ENCODE data around the gene DLK1. TPM values are rescaled to one million over a fixed set of nuclear protein-coding genes. Genes with fewer than 3 reads are reported as not detected.
A peak's percentile ranks its signal among the peaks of the same experiment; 100 is the strongest.

Gene DLK1
- total RNA-seq, 1 donor from 2014 or later = not detected

DNA sequence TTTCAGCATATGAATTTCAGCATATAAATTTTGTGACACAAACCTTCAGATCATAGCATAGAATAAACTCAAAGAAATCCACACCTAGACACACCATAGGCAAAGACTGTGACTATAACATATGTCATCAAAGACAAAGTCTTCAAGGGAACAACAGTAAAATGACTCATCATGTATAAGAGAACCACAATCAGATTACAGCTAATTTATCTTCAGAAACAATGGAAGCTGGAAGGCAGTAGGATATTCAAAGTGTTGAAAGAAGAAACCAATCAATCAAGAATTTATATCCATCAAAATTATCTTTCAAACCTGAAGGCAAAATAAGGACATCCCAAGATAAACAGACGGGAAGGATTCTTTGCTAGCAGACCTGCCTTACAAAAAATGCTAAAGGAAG is 29.0 kb downstream of the DLK1 start:
- H3K4me3 ChIP-seq (ENCODE audit: low read depth, low read length) = no peak overlapping the region
- no peaks in the 10 kb centered on the region for H3K27me3 ChIP-seq (ENCODE audit: control insufficient read depth, insufficient read depth, low read length)
- H3K36me3 ChIP-seq (ENCODE audit: control insufficient read depth, insufficient read depth, low read length) = no peaks in the 10 kb centered on the region
- TF ChIP-seq, protein P1, sequence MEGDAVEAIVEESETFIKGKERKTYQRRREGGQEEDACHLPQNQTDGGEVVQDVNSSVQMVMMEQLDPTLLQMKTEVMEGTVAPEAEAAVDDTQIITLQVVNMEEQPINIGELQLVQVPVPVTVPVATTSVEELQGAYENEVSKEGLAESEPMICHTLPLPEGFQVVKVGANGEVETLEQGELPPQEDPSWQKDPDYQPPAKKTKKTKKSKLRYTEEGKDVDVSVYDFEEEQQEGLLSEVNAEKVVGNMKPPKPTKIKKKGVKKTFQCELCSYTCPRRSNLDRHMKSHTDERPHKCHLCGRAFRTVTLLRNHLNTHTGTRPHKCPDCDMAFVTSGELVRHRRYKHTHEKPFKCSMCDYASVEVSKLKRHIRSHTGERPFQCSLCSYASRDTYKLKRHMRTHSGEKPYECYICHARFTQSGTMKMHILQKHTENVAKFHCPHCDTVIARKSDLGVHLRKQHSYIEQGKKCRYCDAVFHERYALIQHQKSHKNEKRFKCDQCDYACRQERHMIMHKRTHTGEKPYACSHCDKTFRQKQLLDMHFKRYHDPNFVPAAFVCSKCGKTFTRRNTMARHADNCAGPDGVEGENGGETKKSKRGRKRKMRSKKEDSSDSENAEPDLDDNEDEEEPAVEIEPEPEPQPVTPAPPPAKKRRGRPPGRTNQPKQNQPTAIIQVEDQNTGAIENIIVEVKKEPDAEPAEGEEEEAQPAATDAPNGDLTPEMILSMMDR (IDR thresholded peaks at IDR 0.05; ENCODE audit: insufficient read depth, low read length, poor library complexity, severe bottlenecking) = no peak
- no peak for DNase-seq (ENCODE audit: low read depth)

DNA sequence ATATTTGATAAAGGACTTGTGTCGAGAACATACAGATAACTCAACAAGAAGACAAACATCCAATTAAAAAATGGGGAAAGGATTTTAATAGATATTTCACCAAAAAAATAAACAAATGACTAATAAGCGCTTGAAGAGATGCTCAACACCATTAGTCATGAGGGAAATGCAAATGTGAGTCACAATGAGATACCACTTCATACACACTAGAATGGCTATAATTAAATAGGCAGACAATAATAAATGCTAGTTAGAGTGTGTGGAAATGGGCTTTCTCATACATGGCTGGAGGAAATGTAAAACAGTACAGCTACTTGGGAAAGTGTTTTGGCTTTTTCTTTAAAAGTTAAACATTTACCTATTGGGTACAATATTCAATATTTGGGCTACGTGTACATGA is 34.8 kb downstream of the DLK1 start:
- H3K4me3 ChIP-seq (ENCODE audit: low read depth, low read length) = no peak overlapping the region
- peak; percentile 49 for DNase-seq (ENCODE audit: low read depth)
- H3K27me3 ChIP-seq (ENCODE audit: control insufficient read depth, insufficient read depth, low read length) = no peaks in the 10 kb centered on the region
- no peaks in the 10 kb centered on the region for H3K36me3 ChIP-seq (ENCODE audit: control insufficient read depth, insufficient read depth, low read length)
- TF ChIP-seq, protein P1 (IDR thresholded peaks at IDR 0.05; ENCODE audit: insufficient read depth, low read length, poor library complexity, severe bottlenecking) = no peak

DNA sequence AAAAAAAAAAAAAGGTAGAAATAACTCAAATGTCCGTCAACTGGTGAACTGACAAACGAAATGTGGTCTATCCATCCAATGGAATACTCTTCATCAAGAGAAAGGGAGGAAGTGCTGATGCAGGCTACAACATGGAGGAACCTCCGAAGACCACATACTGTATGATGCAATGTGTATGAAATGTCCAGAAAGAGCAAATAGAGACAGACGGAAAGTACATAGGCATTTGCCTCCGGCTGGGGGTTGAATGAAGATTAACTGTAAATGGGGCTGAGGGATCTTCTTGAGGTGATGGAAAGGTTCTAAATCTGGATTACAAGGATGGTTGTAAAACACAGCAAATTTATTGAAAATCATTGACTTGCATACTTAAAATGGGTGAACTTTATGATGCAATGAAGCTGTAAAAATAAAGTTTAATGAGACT is 35.4 kb downstream of the DLK1 start:
- no peak for DNase-seq (ENCODE audit: low read depth)
- TF ChIP-seq, protein P1 (IDR thresholded peaks at IDR 0.05; ENCODE audit: insufficient read depth, low read length, poor library complexity, severe bottlenecking) = no peak

DNA sequence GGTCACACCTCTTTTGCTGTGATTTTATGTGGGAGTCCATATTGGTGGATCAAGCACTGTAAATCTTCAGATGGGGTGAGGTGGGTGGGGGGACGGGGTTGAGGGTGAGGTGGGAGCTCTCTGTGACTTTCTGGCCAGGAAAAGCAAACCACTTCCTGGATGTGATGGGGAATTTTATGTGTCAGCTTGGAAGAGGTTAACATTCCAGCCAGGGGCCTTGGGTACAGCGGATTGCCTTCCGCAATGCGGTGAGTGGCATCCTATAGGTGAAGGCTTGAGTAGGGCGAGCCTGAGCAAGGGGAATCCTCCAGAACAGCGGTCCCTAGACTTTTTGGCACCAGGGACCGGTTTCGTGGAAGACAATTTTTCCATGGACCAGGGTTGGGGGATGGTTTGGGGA is 36.2 kb downstream of the DLK1 start:
- H3K36me3 ChIP-seq (ENCODE audit: control insufficient read depth, insufficient read depth, low read length) = no peaks in the 10 kb centered on the region
- DNase-seq (ENCODE audit: low read depth) = no peak
- H3K27me3 ChIP-seq (ENCODE audit: control insufficient read depth, insufficient read depth, low read length) = peaks cover 2% of the 10 kb centered on the region
- TF ChIP-seq, protein P1 (IDR thresholded peaks at IDR 0.05; ENCODE audit: insufficient read depth, low read length, poor library complexity, severe bottlenecking) = no peak
- no peak overlapping the region for H3K4me3 ChIP-seq (ENCODE audit: low read depth, low read length)

More for the DNA sequence above, 35.4 kb downstream of the DLK1 start:
- H3K36me3 ChIP-seq (ENCODE audit: control insufficient read depth, insufficient read depth, low read length) = no peaks in the 10 kb centered on the region
- no peaks in the 10 kb centered on the region for H3K27me3 ChIP-seq (ENCODE audit: control insufficient read depth, insufficient read depth, low read length)
- no peak overlapping the region for H3K4me3 ChIP-seq (ENCODE audit: low read depth, low read length)

DNA sequence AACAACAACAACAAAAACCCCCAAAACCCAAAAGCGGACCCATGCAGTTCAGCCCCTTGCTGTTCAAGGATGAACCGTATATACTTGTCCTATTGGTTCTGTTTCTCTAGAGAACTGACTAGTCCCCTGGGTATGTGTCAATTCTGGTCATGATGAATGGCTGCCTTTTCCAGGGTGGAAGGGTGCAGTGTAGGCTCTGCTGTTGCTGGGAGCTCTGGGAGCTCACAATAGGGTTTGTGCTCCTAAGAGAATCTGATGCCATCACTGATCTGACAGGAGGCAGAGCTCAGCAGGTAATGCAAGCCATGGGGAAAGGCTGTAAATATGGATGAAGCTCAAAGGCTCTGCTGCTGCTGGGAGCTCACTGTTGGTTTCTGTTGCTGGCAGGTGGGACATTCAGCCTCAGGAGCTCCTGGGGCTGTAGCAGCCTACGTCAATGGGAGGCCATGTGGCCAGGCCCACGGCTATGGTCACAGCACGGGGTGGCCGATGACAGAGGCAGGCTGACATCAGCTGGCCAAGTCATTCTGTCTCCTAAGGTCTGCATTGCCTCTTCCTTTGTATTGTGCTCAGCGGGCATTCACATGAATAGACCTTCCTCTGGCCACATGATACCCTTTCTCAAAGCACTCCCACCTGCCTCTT is 37.9 kb downstream of the DLK1 start:
- H3K4me3 ChIP-seq (ENCODE audit: low read depth, low read length) = no peak overlapping the region
- no peaks in the 10 kb centered on the region for H3K36me3 ChIP-seq (ENCODE audit: control insufficient read depth, insufficient read depth, low read length)
- H3K27me3 ChIP-seq (ENCODE audit: control insufficient read depth, insufficient read depth, low read length) = peaks cover 2% of the 10 kb centered on the region
- DNase-seq (ENCODE audit: low read depth) = no peak
- TF ChIP-seq, protein P1 (IDR thresholded peaks at IDR 0.05; ENCODE audit: insufficient read depth, low read length, poor library complexity, severe bottlenecking) = no peak

DNA sequence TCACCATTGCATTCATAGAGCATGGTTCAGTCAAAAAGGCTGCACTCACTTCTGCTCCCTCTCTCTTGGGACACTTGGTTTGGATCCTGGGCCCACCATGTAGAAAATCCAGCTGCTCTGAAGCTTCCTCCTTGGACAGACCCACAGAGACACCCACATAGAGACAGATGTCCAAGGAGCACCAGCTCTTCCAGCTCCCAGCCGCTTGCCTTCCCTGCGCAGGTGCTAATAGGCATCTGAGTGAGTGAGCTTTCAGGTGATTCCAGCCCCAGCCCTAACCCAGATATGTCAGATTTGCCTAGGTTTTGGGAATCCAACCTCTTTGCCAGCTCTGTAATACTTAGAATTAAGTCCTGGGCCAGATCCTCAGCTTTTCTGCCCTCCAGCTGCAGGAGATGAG is 38.6 kb downstream of the DLK1 start:
- H3K4me3 ChIP-seq (ENCODE audit: low read depth, low read length) = no peak overlapping the region
- DNase-seq (ENCODE audit: low read depth) = no peak
- peaks cover 2% of the 10 kb centered on the region for H3K27me3 ChIP-seq (ENCODE audit: control insufficient read depth, insufficient read depth, low read length)
- TF ChIP-seq, protein P1 (IDR thresholded peaks at IDR 0.05; ENCODE audit: insufficient read depth, low read length, poor library complexity, severe bottlenecking) = no peak
- H3K36me3 ChIP-seq (ENCODE audit: control insufficient read depth, insufficient read depth, low read length) = no peaks in the 10 kb centered on the region

Data from kidney epithelial cell (primary cell).